NCI-H446 treated with DMSO at 0.1 percent for 48 hours (cell line): ENCODE results near the gene TEKT3.

Source experiments
- DNase-seq: peaks from one replicate; lab custom pipeline; 2025; lab: John Stamatoyannopoulos, UW

Gene TEKT3

GRCh38 chr17:15341385-15341849 lies at the start of gene TEKT3:
TEKT3 (minus strand) TSS chr17:15341597; CDS start chr17:15331585, 10,012 bp downstream.
- no peak for DNase-seq

- no peak for DNase-seq
Measured at GRCh38 chr17:15388356-15389041, 47.1 kb upstream of the TEKT3 start.

- no peak for DNase-seq
Measured at GRCh38 chr17:15386083-15386482, 44.7 kb upstream of the TEKT3 start.

- no peak for DNase-seq
Measured at GRCh38 chr17:15385305-15385704, 43.9 kb upstream of the TEKT3 start.

- no peak for DNase-seq
Measured at GRCh38 chr17:15384142-15384787, 42.9 kb upstream of the TEKT3 start.

- DNase-seq = no peak
Measured at GRCh38 chr17:15382914-15383313, 41.5 kb upstream of the TEKT3 start.

GRCh38 chr17:15381707-15382106 lies 40.3 kb upstream of the TEKT3 start:
- DNase-seq = no peak

- no peak for DNase-seq
Measured at GRCh38 chr17:15380446-15380845, 39.0 kb upstream of the TEKT3 start.

- no peak for DNase-seq
Measured at GRCh38 chr17:15379659-15380058, 38.3 kb upstream of the TEKT3 start.

GRCh38 chr17:15378243-15378642 lies 36.8 kb upstream of the TEKT3 start:
- DNase-seq = no peak

- DNase-seq = no peak
Measured at GRCh38 chr17:15377616-15378015, 36.2 kb upstream of the TEKT3 start.

GRCh38 chr17:15377200-15377599 lies 35.8 kb upstream of the TEKT3 start:
- DNase-seq = no peak

- DNase-seq = no peak
Measured at GRCh38 chr17:15371376-15372130, 30.2 kb upstream of the TEKT3 start.

GRCh38 chr17:15368600-15368999 lies 27.2 kb upstream of the TEKT3 start:
- DNase-seq = no peak

GRCh38 chr17:15366026-15366425 lies 24.6 kb upstream of the TEKT3 start:
- no peak for DNase-seq

GRCh38 chr17:15364615-15365014 lies 23.2 kb upstream of the TEKT3 start:
- no peak for DNase-seq

GRCh38 chr17:15363702-15364101 lies 22.3 kb upstream of the TEKT3 start:
- no peak for DNase-seq

GRCh38 chr17:15361592-15361991 lies 20.2 kb upstream of the TEKT3 start:
- no peak for DNase-seq

GRCh38 chr17:15361151-15361550 lies 19.8 kb upstream of the TEKT3 start:
- no peak for DNase-seq

GRCh38 chr17:15354256-15354655 lies 12.9 kb upstream of the TEKT3 start:
- DNase-seq = no peak

- no peak for DNase-seq
Measured at GRCh38 chr17:15351925-15352324, 10.5 kb upstream of the TEKT3 start.

- no peak for DNase-seq
Measured at GRCh38 chr17:15351478-15351840, 10.1 kb upstream of the TEKT3 start.
